Stomach (tissue), 9 donors: ENCODE results near the gene KRT74. TPM values are rescaled to one million over a fixed set of nuclear protein-coding genes. Genes with fewer than 3 reads are reported as not detected.

Experiments
- DNase-seq, 2 donors: peaks; one replicate each; pipeline versions ENCODE4 v3.0.0 to v3.0.0-alpha.2; 2013 to 2019
- H3K27ac ChIP-seq, 5 donors: fragments of 200-600 bp in 4 of 5; sonication (generic) in 4 of 5; one replicate each; pipeline ENCODE4 v1.5.1; 2013 to 2019; ENCODE audit warnings: mild to moderate bottlenecking in 1 of 5, moderate library complexity in 1 of 5
- H3K27me3 ChIP-seq, 3 donors: fragments of 200-600 bp; sonication (generic); one replicate each; pipeline ENCODE4 v1.5.1; 2017 to 2019; ENCODE audit warnings: mixed run types in 1 of 3
- H3K36me3 ChIP-seq, 4 donors: fragments of 200-600 bp; sonication (generic); 1 replicate in 3 of 4; 2 replicates in 1 of 4; pipeline ENCODE4 v1.5.1; 2016 to 2019
- H3K4me1 ChIP-seq, 4 donors: fragments of 200-600 bp; sonication (generic); one replicate each; pipeline ENCODE4 v1.5.1; 2016 to 2019
- H3K4me3 ChIP-seq, 4 donors: fragments of 200-600 bp; sonication (generic) in 3 of 4; one replicate each; pipeline ENCODE4 v1.5.1; 2016 to 2019; ENCODE audit warnings: mild to moderate bottlenecking in 1 of 4
- H3K9me3 ChIP-seq, 4 donors: fragments of 200-600 bp; sonication (generic); one replicate each; pipeline ENCODE4 v1.5.1; 2016 to 2019
- EP300 ChIP-seq: sonication (generic); formaldehyde crosslinking; IDR thresholded peaks from one replicate; pipeline ENCODE4 v1.6.1; 2017; ENCODE audit warnings: antibody characterized with exemption
- POLR2A ChIP-seq, 4 donors: fragments of 450-650 bp; IDR thresholded peaks; one replicate each; pipeline ENCODE4 v1.6.1; 2016; ENCODE audit warnings: antibody characterized with exemption in 4 of 4, control low read depth in 2 of 4, mild to moderate bottlenecking in 1 of 4, moderate library complexity in 1 of 4
- POLR2AphosphoS5 ChIP-seq, 3 donors: sonication (generic); formaldehyde crosslinking; IDR thresholded peaks; one replicate each; pipeline ENCODE4 v1.6.1; 2016; ENCODE audit warnings: antibody characterized with exemption in 3 of 3
- WGBS, 5 donors: extraction: QIAGEN DNeasy Blood & Tissue Kit in 3 of 5; methylation state at CpG; one replicate each; pipeline versions ENCODE4 v1.1.5 to v1.1.7; 2013 to 2018; 5-methylcytosine and 5-hydroxymethylcytosine counted together
- intact Hi-C: fragments of 100-400 bp; cut with DNase I; formaldehyde crosslinking; loops from one replicate; pipeline ENCODE4 v1.15.1; 2023; ENCODE audit warnings: low total_unique reads
- polyA plus RNA-seq, 3 donors: library from polyadenylated mRNA; stranded (reverse); fragments of 200-250 nt; gene quantifications; one replicate each; pipeline ENCODE4 v1.2.3, GENCODE V29; 2013
- total RNA-seq, 5 donors: library from RNA; depleted of rRNA; stranded (reverse); fragments of >200 nt; gene quantifications; one replicate each; pipeline versions ENCODE4 v1.1.0 to v1.2.3, GENCODE V29; 2014 to 2016
- TF ChIP-seq, protein P1 (sequence below), 7 experiments: fragments of 450-650 bp in 4 of 7; fragments of 200-600 bp in 3 of 7; sonication (generic) in 3 of 7; IDR thresholded peaks; one replicate each; pipeline ENCODE4 v1.5.1; 2016 to 2019; ENCODE audit warnings: antibody characterized with exemption in 7 of 7, control low read depth in 2 of 7, mild to moderate bottlenecking in 1 of 7
- donor health status: healthy with polysubstance abuse.
- donor health status: Bipolar disorder and iron deficiency.
- donor health status: healthy.

Gene KRT74
- total and polyA plus RNA-seq, 8 donors: 0.08 TPM; not detected in 7

DNA sequence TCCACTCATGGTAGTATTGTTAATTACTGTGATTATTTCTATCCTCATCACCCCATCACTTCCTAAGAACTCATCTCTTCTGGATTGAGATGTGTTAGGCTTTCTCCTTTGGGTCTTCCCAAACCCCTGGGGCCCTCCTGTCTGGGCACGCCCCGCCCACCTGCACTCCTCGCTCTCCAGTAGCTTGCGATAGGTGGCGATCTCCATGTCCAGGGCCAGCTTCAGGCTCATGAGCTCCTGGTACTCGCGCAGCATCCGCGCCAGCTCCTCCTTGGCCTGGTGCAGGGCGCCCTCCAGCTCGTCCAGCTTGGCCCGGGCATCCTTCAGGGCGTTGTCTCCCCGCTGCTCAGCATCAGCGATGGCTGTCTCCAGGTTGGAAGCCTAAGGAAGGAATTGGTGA is 27.5 kb downstream of the KRT74 start:
- Histone ChIP-seq H3K9me3 (no peaks in the 10 kb centered on the region), H3K4me3 (no peak overlapping the region), H3K27me3 (peaks cover 0 to 17% (median 0%) of the 10 kb centered on the region in 3 donors), H3K36me3 (no peaks in the 10 kb centered on the region), H3K27ac (no peak overlapping the region), H3K4me1 (no peaks in the 10 kb centered on the region)
- TF ChIP-seq POLR2AphosphoS5 (IDR thresholded peaks at IDR 0.05): no peak
- TF ChIP-seq, protein P1, sequence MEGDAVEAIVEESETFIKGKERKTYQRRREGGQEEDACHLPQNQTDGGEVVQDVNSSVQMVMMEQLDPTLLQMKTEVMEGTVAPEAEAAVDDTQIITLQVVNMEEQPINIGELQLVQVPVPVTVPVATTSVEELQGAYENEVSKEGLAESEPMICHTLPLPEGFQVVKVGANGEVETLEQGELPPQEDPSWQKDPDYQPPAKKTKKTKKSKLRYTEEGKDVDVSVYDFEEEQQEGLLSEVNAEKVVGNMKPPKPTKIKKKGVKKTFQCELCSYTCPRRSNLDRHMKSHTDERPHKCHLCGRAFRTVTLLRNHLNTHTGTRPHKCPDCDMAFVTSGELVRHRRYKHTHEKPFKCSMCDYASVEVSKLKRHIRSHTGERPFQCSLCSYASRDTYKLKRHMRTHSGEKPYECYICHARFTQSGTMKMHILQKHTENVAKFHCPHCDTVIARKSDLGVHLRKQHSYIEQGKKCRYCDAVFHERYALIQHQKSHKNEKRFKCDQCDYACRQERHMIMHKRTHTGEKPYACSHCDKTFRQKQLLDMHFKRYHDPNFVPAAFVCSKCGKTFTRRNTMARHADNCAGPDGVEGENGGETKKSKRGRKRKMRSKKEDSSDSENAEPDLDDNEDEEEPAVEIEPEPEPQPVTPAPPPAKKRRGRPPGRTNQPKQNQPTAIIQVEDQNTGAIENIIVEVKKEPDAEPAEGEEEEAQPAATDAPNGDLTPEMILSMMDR (IDR thresholded peaks at IDR 0.05): no peak
- TF ChIP-seq POLR2A (IDR thresholded peaks at IDR 0.05): no peak
- TF ChIP-seq EP300: no peak
- intact Hi-C loops: no loop called here
- DNase-seq: no peak
- WGBS, 5 donors: 78 to 90% (median 87%) methylated on average over 15 of the region's 15 CpGs

DNA sequence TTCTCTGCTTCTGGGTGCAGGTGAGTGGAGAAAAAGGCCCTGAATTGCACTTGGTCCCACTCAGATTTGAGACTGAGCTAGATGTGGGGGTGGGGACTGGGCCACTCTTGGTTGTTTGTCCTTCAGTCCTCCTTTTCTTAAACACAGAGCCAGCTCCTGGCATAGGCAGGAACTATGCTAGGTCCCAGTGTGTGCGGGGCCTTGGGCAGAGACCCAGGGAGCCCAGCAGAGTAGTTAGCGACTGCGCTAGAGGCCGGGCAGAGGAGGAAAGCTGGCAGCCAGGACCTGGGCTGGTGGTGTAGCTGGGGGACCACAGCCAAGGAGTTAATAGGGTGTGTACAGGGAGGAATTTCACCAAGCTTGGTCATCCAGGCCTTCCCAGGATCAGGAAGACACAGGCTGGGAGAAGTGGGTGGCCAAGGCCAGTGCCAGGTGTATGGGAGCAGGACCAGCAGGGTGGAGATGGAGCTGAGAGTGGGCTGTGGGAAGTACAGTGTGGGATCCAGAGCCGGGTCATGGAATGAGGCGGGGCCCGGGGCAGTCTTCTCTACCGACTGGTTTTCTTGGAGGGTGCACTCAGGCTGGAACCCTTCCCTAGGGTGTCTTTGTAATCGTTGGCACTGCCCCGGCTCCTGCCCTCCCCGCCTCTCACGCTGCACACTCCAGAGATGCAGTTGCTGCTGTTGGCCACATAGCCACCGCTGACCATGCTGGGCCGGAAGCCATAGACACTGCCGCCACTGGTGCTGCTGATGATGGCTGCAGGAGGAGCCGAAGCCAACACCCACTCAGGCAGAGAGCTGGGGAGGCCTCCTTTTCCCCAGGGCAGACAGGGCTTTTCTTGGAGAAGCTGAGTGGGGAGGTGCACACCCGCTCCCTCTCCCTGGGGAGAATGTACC is 29.4 kb downstream of the KRT74 start:
- H3K4me1 ChIP-seq: peaks cover 4 to 8% (median 5%) of the 10 kb centered on the region in 4 donors
- no peak overlapping the region for H3K4me3 ChIP-seq
- no peaks in the 10 kb centered on the region for H3K36me3 ChIP-seq
- intact Hi-C loops: no loop called here
- WGBS, 5 donors: 70 to 78% (median 74%) methylated on average over 16 to 17 of the region's 17 CpGs
- H3K27me3 ChIP-seq: peaks cover 0 to 9% (median 0%) of the 10 kb centered on the region in 3 donors
- TF ChIP-seq POLR2AphosphoS5 (IDR thresholded peaks at IDR 0.05) (no peak), EP300 (no peak), POLR2A (IDR thresholded peaks at IDR 0.05) (no peak)
- TF ChIP-seq, protein P1 (IDR thresholded peaks at IDR 0.05): no peak
- DNase-seq: no peak
- H3K9me3 ChIP-seq: no peaks in the 10 kb centered on the region
- no peak overlapping the region for H3K27ac ChIP-seq

GRCh38 chr12:52542785-52543318 is 30.8 kb downstream of the KRT74 start:
- no peak for TF ChIP-seq POLR2AphosphoS5 (IDR thresholded peaks at IDR 0.05)
- 69 to 77% (median 74%) methylated on average over 7 of the region's 7 CpGs for WGBS, 5 donors
- peaks cover 0 to 9% (median 0%) of the 10 kb centered on the region in 3 donors for H3K27me3 ChIP-seq
- peaks cover 7 to 13% (median 9%) of the 10 kb centered on the region in 4 donors for H3K4me1 ChIP-seq
- H3K27ac ChIP-seq: no peak overlapping the region
- no peak for DNase-seq
- no peaks in the 10 kb centered on the region for H3K36me3 ChIP-seq
- H3K9me3 ChIP-seq: no peaks in the 10 kb centered on the region
- intact Hi-C loops: no loop called here
- H3K4me3 ChIP-seq: no peak overlapping the region

GRCh38 chr12:52542157-52542556 is 31.5 kb downstream of the KRT74 start:
- Histone ChIP-seq H3K4me1 (peaks cover 7 to 13% (median 9%) of the 10 kb centered on the region in 4 donors), H3K9me3 (no peaks in the 10 kb centered on the region), H3K36me3 (no peaks in the 10 kb centered on the region), H3K27me3 (peaks cover 0 to 9% (median 0%) of the 10 kb centered on the region in 3 donors), H3K27ac (no peak overlapping the region), H3K4me3 (no peak overlapping the region)
- no peak for DNase-seq
- intact Hi-C loops: no loop called here
- TF ChIP-seq, protein P1 (IDR thresholded peaks at IDR 0.05): no peak
- TF ChIP-seq POLR2AphosphoS5 (IDR thresholded peaks at IDR 0.05): no peak
- no peak for TF ChIP-seq EP300
- no peak for TF ChIP-seq POLR2A (IDR thresholded peaks at IDR 0.05)
